Prostate gland (tissue), 2 donors: Measurements from ENCODE around the gene LMNTD1.

ENCODE experiments used
- CTCF ChIP-seq, 4 experiments: fragments of 200-600 bp in 2 of 4; fragments of 450-650 bp in 2 of 4; sonication (generic) in 2 of 4; IDR thresholded peaks; 1 replicate in 3 of 4; 2 replicates in 1 of 4; pipeline ENCODE4 v1.5.1; 2016 to 2019; ENCODE audit warnings: antibody characterized with exemption in 4 of 4, mild to moderate bottlenecking in 2 of 4, moderate library complexity in 2 of 4
- POLR2A ChIP-seq: fragments of 450-650 bp; IDR thresholded peaks from one replicate; pipeline ENCODE4 v1.6.1; 2016; ENCODE audit warnings: antibody characterized with exemption, mild to moderate bottlenecking
- POLR2AphosphoS5 ChIP-seq: sonication (generic); formaldehyde crosslinking; IDR thresholded peaks from one replicate; pipeline ENCODE4 v1.6.1; 2017; ENCODE audit warnings: antibody characterized with exemption

- TF ChIP-seq CTCF (IDR thresholded peaks at IDR 0.05) (no peak), POLR2A (no peak), POLR2AphosphoS5 (no peak)
These were observed 72.9 kb downstream of the LMNTD1 start for GRCh38 chr12:25480145-25480544.
